CD4-positive, alpha-beta T cell treated with Interleukin-17A for 4 hours (primary cell): Measurements from ENCODE around the gene GLS.
"Not testable (repeated sequence)": the region's sequence is repeated elsewhere in the genome, so short reads cannot be mapped to it uniquely, and the experiment has no call there.

ENCODE experiments used
- DNase-seq: peaks from one replicate; pipeline ENCODE4 v3.0.0-alpha.2; 2020; ENCODE audit warnings: mixed read lengths

Gene GLS

DNA sequence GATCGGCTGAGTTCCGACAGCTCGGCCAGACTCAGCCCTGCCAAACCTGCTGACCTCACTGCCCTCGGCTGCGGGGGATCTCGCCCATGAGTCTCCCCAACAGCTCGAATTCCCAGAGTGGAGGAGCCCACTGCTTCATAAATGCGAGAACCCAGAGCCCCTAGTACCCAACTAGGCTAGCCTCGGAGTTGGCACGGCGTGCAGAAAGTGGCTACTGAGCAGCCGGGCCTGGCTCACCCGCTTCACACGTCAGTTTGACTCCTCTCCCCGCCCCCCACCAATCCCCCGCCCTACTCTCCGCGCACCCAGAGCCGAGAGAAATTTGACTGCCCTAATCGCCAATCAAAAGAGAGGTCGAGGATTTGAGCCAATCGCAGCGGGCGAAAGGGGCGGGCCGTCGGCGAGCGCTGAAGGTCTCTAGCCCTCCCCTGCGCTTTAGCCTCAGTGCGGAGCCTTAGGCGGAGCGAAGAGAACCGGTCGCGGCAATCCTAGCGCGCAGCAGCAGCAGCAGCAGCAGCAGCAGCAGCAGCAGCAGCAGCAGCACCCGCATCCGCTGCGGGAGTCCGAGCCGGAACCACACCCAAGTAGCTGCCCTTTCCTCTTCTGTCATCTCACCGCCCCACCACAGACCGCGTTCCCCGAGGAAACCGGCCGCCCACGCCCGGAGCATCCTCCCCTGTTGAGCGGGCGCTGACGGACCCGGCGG is at the start of gene GLS:
TSS of gene GLS (plus strand) at position 444 of the 706 bp plus-strand sequence. CDS start 264 bp downstream, outside the sequence.
- peak; percentile 97 for DNase-seq

DNA sequence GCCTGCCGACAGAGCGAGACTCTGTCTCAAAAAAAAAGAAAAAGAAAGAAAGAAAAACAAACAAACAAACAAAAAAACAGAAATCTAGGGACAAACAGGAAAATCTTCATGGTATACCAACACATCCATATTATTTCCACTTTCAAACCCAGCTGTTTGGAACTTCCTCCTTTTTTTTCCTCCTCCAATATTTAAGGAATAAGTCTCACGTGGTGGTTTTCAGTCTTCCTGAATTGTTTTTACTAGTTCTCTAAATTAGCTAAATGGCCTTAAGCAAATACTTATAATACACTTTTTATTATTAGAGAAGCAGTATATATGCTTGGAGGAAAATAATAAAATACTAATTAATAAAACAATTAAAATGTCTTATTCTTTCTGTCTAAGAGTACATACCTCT is 48.7 kb upstream of the GLS start:
- DNase-seq, result no peak

DNA sequence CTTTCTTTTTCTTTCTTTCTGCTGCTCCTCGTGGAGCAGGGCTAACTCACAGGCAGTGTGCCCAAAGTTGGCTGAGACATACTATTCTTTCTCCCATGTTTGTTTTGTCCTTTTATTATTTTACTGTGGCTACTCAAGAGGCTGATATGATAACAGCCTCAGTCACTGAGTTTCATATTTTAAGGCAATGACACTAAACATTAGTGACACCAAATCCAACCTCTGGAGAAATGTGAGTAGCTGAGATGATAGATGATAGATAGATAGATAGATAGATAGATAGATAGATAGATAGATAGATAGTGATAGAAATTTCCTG is 45.8 kb upstream of the GLS start:
- no peak for DNase-seq

DNA sequence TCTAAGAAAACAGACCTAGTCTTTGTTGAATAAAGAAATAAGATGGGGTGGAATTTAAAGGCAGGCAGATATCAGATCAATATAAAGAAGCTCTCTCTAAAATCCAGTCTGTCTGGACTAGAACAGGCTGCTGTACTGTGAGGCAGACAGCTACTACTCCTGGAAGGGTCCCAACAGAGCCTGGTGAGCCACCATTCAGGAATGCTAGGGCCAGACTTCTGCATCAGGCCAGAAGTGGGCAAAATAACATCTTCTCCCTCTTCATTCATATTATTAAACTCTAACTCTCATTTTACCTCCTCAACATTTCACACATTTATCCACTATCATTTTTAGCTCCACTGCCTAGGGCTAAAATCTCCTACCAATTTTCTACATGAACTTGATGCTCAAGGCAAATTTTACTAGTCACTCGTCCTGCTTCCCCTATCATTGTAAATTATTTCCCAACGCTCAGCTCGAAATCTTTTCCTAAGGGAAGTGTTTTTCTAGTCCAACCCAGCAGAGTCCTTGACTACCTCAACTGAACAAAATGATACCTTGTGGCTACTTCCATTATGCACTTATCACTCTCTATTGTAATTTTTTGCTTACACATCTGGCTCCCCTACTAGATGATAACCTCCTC is 45.2 kb upstream of the GLS start:
- no peak for DNase-seq

DNA sequence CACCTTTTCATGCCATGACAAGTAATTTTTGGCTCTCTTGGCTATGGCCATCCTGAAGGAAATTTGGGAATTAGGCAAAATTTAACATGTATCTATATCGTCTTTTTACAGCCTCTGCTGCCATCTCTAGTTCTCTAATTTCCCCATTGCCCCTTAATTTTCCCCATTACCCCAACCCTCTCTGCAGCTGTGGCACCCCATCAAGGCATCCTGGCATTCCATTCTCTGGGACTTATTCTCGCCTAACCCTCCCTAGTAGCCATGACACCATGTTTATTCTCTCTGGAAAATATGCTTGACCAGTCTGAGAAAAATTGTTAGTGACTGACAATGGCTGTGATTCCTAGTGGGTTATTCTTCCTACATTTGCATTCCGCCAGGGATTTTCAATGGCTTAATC is 43.9 kb upstream of the GLS start:
- no peak for DNase-seq

DNA sequence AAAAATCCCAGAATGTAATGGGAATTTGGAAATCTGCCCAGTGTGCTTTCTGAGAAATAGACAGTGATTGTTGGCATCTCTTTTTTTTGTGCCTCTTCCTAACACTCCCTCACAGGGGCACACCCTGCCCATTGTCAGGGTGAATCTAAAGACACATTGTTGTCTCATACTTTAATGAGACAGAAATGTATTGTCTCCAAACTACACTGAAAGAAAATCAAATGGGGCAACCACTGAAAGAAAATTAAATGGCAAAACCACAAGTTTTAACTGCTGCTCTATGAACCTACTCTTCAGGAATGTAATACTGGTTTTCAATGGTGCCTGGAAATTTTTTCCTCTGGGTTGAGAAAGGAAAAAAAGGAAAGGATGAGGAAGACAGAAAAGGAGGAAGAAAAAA is 43.2 kb upstream of the GLS start:
- no peak for DNase-seq

DNA sequence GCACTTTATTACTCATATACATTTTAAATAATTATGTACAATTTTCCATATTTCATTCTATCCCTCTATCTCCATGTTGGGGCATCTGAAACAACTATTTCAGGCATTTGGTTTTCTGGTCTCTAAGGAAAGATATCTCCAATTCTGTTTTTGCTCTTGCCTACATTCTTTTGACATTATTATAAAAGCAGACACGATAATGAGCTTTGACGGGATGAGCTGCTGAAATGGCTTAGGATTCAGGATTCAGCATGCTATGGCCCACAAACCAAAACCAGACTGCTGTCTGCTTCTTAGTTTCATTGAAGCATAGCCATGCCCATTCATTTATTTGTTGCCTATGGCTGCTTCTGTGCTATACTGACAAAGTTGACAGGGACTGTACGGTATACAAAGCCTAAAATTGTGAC is 42.7 kb upstream of the GLS start:
- DNase-seq, result no peak

DNA sequence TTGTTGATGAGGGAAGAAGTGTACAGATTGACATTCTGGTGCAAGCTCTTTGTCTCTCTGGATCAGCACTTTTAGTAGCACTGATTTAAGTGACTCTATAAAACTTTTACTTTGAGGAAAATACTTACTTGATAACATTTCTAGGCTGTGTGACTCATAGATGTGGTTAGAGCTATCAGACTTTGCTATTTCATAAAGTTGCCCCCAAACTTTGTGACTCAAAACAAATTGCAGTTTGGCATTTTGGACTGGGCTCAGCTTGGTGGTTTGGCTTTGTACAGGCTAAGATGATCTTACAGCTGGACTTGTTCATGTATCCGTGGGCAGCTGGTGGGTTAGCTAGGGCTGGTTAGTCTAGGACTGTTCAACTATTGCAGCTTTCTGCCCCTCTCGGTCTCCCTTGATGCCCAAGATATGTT is 42.1 kb upstream of the GLS start:
- DNase-seq, result no peak

DNA sequence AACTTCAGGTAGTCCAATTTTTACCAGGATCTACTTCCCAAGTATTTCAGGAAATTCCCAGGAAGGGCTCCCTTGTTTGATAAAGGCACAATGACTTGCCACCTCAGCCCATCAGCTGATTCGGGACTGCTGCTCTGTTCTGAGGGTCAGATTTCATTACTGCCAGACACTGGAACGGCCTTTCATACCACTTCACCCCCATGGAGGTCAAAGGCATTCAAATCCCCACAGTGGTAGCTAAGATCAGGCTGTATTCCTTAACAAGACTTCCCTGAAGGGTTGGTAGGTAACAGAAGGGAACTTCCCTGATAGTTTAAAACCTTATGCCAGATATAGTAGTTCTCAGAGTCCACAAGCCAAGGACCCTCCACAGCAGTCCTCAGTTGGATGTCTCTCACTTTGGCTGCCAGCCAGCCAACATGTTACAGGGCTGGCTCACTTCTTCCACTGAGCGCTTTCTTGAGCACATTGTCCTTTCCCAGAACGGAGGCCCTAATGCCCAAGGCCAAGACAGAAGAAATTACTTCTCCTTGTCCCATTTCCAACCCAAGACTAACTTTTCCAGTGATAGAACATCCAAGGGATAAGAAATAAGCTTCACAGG is 40.0 kb upstream of the GLS start:
- no peak for DNase-seq

DNA sequence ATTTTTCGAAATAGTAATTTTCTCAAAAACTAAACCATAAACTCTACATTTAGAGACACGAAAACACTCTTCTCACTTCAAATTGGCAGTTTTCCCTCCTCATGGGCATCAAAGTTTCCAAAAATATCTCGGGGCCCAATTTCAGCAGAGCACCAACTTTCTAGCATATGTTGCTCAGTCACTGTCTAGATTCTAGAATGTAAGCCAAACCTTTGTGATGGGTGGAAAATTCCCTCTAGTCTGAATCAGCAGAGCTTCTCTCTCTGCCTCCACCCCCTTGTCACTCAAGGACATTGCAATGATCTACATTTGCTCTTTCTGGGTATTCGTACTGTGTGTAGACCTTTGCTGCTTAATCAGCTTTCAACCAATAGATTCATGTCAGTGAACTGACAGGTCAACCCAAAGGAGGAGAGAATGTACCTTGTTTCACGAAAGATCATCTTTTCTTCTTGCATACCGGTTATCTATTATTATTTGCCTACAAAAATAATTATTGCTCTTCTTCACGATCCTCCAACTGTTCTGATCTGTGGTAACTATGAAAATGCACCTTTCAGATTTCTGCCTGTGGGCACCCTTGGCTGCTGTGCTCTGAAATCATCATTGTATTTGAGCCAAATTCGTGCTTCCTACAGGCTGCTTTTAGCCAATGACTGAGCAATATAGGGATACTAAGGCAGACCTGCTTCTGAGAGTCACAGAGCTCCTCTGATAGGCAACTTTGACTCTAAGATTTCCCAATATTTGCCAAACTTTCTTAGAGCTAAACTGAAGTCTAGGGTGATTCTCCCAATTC is 38.7 kb upstream of the GLS start:
- DNase-seq, result no peak

DNA sequence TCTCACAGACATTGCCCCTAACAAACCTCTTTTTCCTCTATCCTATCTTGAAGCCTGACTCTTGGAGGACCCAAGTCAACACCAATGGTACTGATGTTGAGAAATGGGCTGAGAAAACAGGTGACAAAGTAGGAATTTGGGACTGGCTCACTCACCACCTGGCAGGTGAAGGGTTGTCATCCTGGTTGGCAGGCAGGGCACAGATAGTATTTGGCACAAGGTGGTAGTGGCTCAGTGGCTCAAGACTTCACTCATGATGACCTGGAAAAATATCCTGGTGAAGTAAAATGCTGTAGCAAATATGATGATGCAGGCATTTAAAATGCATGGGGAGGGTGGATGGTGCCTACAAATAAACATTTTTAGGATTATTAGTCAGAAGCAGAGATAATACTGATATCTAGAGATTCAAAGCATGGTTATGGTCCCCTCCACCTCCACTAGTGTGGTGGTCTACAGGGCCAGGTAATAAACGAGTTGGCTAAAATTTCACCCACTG is 38.0 kb upstream of the GLS start:
- DNase-seq, result no peak

DNA sequence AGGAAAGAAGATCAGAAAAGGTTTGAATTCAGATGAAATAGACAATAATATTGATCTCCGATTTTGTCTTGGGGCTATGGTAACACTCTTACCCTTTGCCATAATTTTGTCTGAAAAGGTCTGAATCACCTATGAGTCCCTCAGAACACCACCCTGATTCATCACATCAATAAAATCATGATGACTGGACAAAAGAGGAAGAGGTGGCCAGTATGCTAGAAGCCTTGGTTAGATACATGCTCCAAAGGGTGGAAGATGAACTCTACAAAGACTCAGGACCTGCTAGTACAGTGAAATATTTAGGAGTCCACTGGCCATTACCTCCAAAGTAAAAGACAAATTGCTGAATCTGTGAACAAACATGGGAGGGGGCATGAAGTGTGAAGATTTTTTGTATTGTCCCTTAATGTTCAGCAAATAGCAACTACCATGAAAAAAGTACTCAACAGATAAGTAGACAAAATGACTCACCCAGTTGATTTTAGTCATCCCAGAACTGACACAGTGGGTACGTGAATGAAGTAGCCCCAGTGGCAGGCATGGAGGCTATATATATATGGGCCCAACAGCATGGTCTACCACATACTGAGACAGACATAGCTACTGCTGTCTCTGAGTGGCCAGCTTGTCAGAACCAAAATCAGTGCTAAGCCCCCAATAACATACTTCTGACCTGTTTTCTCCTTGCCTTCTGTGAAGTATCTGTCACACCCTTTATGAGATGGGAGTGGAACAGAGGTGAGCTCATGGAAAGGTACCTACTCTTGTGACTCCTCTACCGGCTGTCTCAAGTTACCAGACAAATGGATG is 36.5 kb upstream of the GLS start:
- DNase-seq, result no peak

DNA sequence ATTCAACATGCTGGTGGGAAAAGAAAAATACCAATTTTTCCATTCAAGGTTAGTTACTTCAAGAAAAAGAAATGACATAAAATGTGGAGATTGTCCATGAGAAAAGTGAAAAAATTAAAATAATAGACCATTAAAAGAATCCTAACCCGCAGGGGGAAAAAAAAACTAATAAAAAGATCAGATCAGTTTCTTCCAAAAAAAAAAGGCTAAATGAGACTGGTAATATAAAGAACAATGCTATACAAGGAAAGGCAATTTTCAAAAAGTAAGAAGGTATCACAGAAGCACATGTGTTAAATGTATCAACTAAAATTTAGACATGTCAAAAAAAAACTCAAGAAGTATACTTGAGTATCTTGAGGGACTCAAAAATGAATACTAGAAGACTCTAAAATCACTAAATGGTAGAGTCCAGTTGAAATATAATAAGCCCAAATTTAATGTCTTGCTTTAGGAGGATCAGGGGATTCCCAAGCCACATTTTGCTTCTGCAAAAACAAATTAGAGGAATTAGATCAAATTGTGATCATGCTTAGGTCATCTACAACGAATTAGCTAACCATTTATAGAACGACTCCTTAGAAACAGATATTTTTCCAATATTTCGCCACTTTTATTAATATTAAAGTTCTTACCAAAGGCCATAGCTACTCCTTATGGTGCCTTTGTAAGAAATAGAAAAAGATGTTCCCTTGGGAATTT is 35.8 kb upstream of the GLS start:
- no peak for DNase-seq

DNA sequence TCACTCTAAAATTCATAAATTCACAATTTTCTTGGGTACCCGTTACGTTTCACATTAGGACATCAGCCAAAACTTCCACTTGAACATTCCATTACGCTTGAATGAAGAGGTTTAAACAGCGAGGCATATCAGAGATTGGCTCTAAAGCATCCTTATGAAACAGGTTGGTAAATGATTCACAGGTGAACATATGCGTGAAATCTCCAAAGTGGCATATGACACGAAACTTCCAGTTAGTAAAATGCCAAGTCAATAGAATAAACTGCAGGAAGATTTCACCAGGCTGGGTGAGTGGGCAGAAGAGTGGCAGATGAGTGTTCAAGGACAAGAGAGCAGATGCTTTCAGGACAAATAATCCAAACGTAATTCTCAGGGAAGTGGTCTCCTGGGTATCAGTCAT is 33.9 kb upstream of the GLS start:
- no peak for DNase-seq

DNA sequence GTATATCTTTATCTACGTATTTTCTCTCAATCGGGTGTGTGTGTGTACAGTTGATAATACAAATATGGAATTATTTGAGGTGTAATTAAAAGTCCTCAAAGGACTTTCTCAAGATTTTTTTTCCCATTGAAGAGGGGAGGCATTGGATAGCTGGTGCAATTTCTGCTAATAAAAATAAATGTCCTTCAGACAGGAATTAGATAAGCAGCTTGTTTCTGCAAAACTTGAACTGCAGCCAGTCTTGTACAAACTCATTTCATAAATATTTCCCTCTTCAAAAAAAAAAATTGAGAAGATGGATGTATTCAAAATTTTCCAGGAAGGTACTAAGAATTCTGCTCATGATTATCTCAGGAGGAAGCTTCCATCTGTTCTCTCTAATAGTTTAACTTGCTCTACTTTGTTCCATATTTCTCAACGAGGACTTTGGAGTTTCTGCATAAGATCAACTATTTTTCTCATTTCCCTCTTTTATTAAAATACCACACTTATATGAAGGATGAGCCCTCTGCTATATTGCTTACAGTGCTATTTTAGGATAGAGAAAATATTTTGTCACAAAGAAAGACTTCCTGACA is 33.0 kb upstream of the GLS start:
- DNase-seq, result no peak

DNA sequence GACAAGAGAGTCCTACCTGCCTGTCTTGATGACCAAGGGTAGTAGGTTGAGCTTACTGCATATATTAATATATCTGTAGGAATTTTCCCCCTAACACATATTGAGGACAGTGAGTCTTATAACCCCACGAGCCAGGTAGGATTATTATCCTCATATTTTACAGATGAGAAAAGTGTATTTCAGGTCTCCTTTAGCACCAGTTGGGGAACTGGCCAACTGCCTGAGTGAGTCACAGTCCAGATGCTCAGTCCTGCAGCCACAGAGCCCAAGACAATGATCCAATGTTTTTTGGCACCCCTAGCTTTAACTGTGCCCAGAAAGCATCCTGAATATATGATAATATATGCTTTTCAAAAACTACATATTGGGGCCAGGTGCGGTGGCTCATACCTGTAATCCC is 30.8 kb upstream of the GLS start:
- DNase-seq, result no peak

DNA sequence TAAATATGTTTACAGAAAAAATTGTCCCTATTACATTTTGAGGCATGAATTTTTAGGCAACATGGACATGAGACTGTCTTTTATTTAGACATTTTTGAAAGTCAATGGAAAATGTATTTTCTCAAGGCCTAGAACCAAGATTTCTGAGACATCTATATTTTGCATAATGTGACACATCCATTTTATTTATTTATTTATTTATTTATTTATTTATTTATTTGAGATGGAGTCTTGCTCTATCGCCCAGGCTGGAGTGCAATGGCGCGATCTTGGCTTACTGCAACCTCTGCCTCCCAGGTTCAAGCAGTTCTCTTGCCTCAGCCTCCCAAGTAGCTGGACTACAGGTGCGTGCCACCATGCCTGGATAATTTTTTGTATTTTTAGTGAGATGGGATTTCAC is 27.6 kb upstream of the GLS start:
- not testable (repeated sequence) for DNase-seq

DNA sequence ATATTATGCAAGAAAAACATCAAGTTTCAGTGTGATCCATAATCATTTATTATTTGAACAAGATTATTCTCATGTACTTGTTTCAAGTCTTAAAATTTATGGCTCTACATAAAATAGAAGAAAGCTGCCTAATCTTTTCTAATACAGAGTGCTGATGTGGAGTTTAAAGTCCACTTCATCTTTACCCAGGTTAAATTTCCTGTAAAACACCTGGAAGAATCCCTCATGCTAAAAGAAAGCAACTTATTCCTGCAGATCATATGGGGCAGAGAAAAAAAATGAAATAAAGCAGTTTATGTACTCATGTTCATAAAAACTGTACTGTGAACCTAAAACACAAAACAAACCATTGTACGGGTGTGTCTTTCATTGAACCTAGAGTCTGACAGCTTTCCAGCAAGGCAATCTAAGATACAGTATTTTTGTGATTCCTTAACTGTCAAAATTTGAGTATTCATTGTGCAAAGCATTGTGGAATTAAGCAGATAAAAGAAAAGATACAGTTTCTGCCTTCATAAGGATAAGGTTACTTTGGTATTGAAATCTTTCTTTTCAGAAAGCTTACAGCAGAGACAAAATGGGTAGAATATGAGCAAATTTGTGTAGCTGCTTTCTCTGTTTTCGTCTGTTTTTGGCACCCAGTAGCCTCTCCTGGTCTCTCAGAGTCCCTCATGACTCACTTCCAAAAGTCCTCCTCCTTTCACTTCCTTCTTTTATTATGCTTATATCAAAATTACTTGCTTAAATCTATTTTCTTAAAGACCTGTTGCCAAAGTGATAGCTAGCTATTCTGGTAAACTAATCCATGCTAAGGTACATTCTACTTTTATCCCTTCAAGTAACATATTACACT is 26.9 kb upstream of the GLS start:
- no peak for DNase-seq

DNA sequence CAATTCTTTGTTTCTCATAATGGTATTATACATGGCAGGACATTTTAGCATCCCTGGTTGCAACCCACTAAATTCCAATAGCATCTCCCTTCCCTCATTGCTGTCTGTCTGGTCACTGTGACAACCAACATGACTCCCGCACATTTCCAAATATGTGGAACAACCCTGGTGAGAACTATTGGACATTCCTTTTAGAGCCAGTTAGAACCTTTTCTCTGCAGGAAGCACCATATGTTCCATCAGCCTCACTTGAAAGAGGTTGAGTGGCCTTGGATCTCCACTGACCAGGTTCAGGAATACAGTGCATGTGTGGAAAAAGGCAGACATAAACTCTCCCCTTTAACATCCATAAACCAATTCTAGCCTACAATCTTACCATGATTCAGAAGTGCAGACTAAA is 25.9 kb upstream of the GLS start:
- DNase-seq, result no peak

DNA sequence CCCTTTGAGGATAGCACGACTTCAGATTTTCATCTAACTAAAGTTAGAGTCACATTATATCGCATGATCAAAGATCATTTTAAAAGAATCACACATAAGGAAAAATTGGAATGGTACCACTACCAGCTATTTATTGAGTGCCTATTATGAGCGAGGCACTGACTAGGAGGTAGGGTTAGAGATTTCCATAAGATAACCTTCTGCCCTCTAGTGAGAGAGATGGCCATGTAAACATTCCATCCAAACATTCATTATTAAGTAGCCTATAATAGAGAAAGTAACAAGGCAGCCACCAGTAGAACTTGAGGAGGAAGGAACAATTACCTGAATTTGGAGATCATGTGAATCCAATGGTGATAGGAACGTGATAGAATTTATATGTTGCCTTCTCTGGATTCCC is 25.4 kb upstream of the GLS start:
- DNase-seq, result no peak

DNA sequence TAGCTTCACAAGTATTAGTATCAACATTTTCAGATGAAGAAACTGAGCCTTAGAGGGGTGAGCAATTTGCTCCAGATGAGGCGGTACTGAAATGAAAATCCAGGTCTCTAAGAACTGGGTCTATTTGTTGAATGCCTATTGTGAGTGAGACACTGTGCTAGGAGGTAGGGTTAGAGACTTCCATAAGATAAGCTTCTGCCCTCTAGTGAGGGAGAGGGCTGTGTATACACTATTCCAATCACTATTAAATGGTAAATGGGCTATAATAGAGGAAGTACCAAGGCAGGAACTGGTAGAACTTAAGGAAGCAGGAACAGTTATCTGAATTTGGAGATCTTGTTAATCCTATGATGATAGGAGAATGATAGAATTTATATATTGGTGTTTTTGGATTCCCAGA is 23.6 kb upstream of the GLS start:
- no peak for DNase-seq
